Neuronal stem cell (in vitro differentiated cells): Measurements from ENCODE around the gene PLEKHM3.

Experiments used
- DNase-seq: peaks from one replicate; pipeline ENCODE4 v3.0.0-alpha.2; 2013; ENCODE audit warnings: low spot score
- H2AFZ ChIP-seq: one replicate; pipeline ENCODE4 v1.6.1; 2013; ENCODE audit warnings: mild to moderate bottlenecking, low read length, inconsistent platforms
- H2AK5ac ChIP-seq: 2 replicates; pipeline ENCODE4 v1.6.1; 2013; ENCODE audit warnings: low read depth, mild to moderate bottlenecking, inconsistent platforms, low read length, moderate library complexity, mixed read lengths
- H2BK120ac ChIP-seq: 2 replicates; pipeline ENCODE4 v1.6.1; 2013; ENCODE audit warnings: low read depth, mild to moderate bottlenecking, inconsistent platforms, low read length, moderate library complexity, mixed read lengths
- H2BK12ac ChIP-seq: one replicate; pipeline ENCODE4 v1.6.1; 2013; ENCODE audit warnings: low read length, inconsistent platforms
- H2BK15ac ChIP-seq: 2 replicates; pipeline ENCODE4 v1.6.1; 2013; ENCODE audit warnings: mild to moderate bottlenecking, low read length, inconsistent platforms, mixed read lengths
- H2BK5ac ChIP-seq: one replicate; pipeline ENCODE4 v1.6.1; 2013; ENCODE audit warnings: inconsistent platforms, mild to moderate bottlenecking, low read length, moderate library complexity
- H3K14ac ChIP-seq: one replicate; pipeline ENCODE4 v1.6.1; 2013; ENCODE audit warnings: low read length, inconsistent platforms
- H3K18ac ChIP-seq: 2 replicates; pipeline ENCODE4 v1.6.1; 2013; ENCODE audit warnings: low read length, inconsistent platforms
- H3K23ac ChIP-seq: 2 replicates; pipeline ENCODE4 v1.6.1; 2013; ENCODE audit warnings: low read depth, mild to moderate bottlenecking, mixed read lengths, low read length, inconsistent platforms; ENCODE audit not compliant: poor library complexity
- H3K27ac ChIP-seq: replicated peaks from 3 replicates; pipeline ENCODE4 v1.5.1; 2013; ENCODE audit warnings: low read length, inconsistent platforms
- H3K27me3 ChIP-seq, 3 experiments: 2 replicates each; pipeline ENCODE4 v1.6.1; 2013; ENCODE audit warnings: low read length in 3 of 3, mild to moderate bottlenecking in 2 of 3, inconsistent platforms in 1 of 3, low read depth in 1 of 3, mixed read lengths in 1 of 3, moderate library complexity in 1 of 3; ENCODE audit not compliant: control insufficient read depth in 3 of 3, insufficient read depth in 3 of 3
- H3K36me3 ChIP-seq, 2 donors: replicated peaks in 1 of 2; 2 replicates each; pipeline ENCODE4 v1.6.1; 2013; ENCODE audit warnings: low read length in 2 of 2; ENCODE audit not compliant: control insufficient read depth in 2 of 2, insufficient read depth in 2 of 2
- H3K4ac ChIP-seq: 2 replicates; pipeline ENCODE4 v1.6.1; 2013; ENCODE audit warnings: inconsistent platforms, mild to moderate bottlenecking, low read length, moderate library complexity
- H3K4me1 ChIP-seq, 2 donors: 1 replicate in 1 of 2; 2 replicates in 1 of 2; pipeline ENCODE4 v1.6.1; 2013; ENCODE audit warnings: low read length in 2 of 2, low read depth in 1 of 2; ENCODE audit not compliant: control insufficient read depth in 2 of 2, insufficient read depth in 1 of 2
- H3K4me2 ChIP-seq: one replicate; pipeline ENCODE4 v1.6.1; 2013; ENCODE audit warnings: mild to moderate bottlenecking, low read length, inconsistent platforms; ENCODE audit not compliant: insufficient read depth, poor library complexity, severe bottlenecking
- H3K4me3 ChIP-seq, 2 donors: 2 replicates each; pipeline ENCODE4 v1.5.1; 2013; ENCODE audit warnings: low read length in 2 of 2, mild to moderate bottlenecking in 2 of 2, inconsistent platforms in 1 of 2, moderate library complexity in 1 of 2
- H3K79me1 ChIP-seq: one replicate; pipeline ENCODE4 v1.6.1; 2013; ENCODE audit warnings: low read depth, mild to moderate bottlenecking, inconsistent platforms, low read length, moderate library complexity
- H3K9ac ChIP-seq: one replicate; pipeline ENCODE4 v1.6.1; 2013; ENCODE audit warnings: mild to moderate bottlenecking, low read depth, low read length, inconsistent platforms; ENCODE audit not compliant: poor library complexity
- H3K9me3 ChIP-seq, 2 donors: replicated peaks in 1 of 2; 2 replicates each; pipeline versions ENCODE3 to v1.6.1; 2013; ENCODE audit warnings: low read length in 2 of 2, mild to moderate bottlenecking in 2 of 2, inconsistent platforms in 1 of 2, low read depth in 1 of 2, mixed read lengths in 1 of 2, moderate library complexity in 1 of 2; ENCODE audit not compliant: control insufficient read depth in 2 of 2, insufficient read depth in 1 of 2
- H4K8ac ChIP-seq: one replicate; pipeline ENCODE4 v1.6.1; 2013; ENCODE audit warnings: low read depth, mild to moderate bottlenecking, inconsistent platforms, low read length, moderate library complexity
- H4K91ac ChIP-seq: one replicate; pipeline ENCODE4 v1.6.1; 2013; ENCODE audit warnings: low read length, low read depth, mild to moderate bottlenecking, inconsistent platforms; ENCODE audit not compliant: poor library complexity
- WGBS, 2 donors: extraction: QIAGEN DNeasy Blood & Tissue Kit; methylation state at CpG; one replicate each; pipeline ENCODE4 v1.1.7; 2013; ENCODE audit warnings: missing lambda C conversion rate in 2 of 2, mixed read lengths in 1 of 2; ENCODE audit not compliant: insufficient read length in 2 of 2, insufficient replicate concordance in 1 of 2; ENCODE audit errors: extremely low coverage in 2 of 2; 5-methylcytosine and 5-hydroxymethylcytosine counted together

Gene PLEKHM3

GRCh38 chr2:207861789-207862188, 163.5 kb downstream of the PLEKHM3 start:
- H3K9me3 ChIP-seq = no peaks in the 10 kb centered on the region
- H3K4me3 ChIP-seq = no peak overlapping the region
- H2AK5ac ChIP-seq = no peak overlapping the region
- H3K36me3 ChIP-seq = no peaks in the 10 kb centered on the region
- no peaks in the 10 kb centered on the region for H3K27me3 ChIP-seq
- H3K18ac ChIP-seq = peak overlapping the region; percentile 39
- H3K9ac ChIP-seq = no peak overlapping the region
- no peak overlapping the region for H3K4ac ChIP-seq
- H3K14ac ChIP-seq = no peak overlapping the region
- H2BK12ac ChIP-seq = no peak overlapping the region
- H3K4me2 ChIP-seq = no peak overlapping the region
- H3K4me1 ChIP-seq = peaks cover 0 to 1% of the 10 kb centered on the region in 2 donors
- no peak overlapping the region for H3K23ac ChIP-seq
- H3K79me1 ChIP-seq = no peaks in the 10 kb centered on the region
- whole genome bisulfite sequencing, 2 donors = no CpG with 5 or more reads among the region's 4 CpGs
- H4K8ac ChIP-seq = no peak overlapping the region
- H3K27ac ChIP-seq = no peak overlapping the region
- no peak overlapping the region for H2BK15ac ChIP-seq
- no peak overlapping the region for H4K91ac ChIP-seq
- DNase-seq = no peak
- no peak overlapping the region for H2BK5ac ChIP-seq
- no peak overlapping the region for H2AFZ ChIP-seq
- no peak overlapping the region for H2BK120ac ChIP-seq

- no peak for DNase-seq
- H2AK5ac ChIP-seq = no peak overlapping the region
- no peak overlapping the region for H4K91ac ChIP-seq
- H3K14ac ChIP-seq = no peak overlapping the region
- H3K9ac ChIP-seq = no peak overlapping the region
- WGBS, 2 donors = no CpG with 5 or more reads among the region's 3 CpGs
- H3K4me1 ChIP-seq = peaks cover 0 to 1% of the 10 kb centered on the region in 2 donors
- no peaks in the 10 kb centered on the region for H3K9me3 ChIP-seq
- H3K18ac ChIP-seq = peak overlapping the region; percentile 16
- H3K4me2 ChIP-seq = no peak overlapping the region
- no peak overlapping the region for H2BK5ac ChIP-seq
- H3K4ac ChIP-seq = no peak overlapping the region
- H4K8ac ChIP-seq = no peak overlapping the region
- H3K27ac ChIP-seq = no peak overlapping the region
- H3K4me3 ChIP-seq = no peak overlapping the region
- no peaks in the 10 kb centered on the region for H3K36me3 ChIP-seq
- no peak overlapping the region for H2BK12ac ChIP-seq
- no peak overlapping the region for H2BK15ac ChIP-seq
- no peaks in the 10 kb centered on the region for H3K79me1 ChIP-seq
- no peak overlapping the region for H3K23ac ChIP-seq
- no peaks in the 10 kb centered on the region for H3K27me3 ChIP-seq
- H2BK120ac ChIP-seq = no peak overlapping the region
- H2AFZ ChIP-seq = no peak overlapping the region
Measured at GRCh38 chr2:207860685-207861084, 164.6 kb downstream of the PLEKHM3 start.

GRCh38 chr2:207855591-207855990, 169.7 kb downstream of the PLEKHM3 start:
- no peak overlapping the region for H2AFZ ChIP-seq
- H3K27me3 ChIP-seq = no peaks in the 10 kb centered on the region
- no peak overlapping the region for H4K8ac ChIP-seq
- no peak overlapping the region for H3K27ac ChIP-seq
- WGBS, 2 donors = no CpG with 5 or more reads among the region's 3 CpGs
- H2BK5ac ChIP-seq = no peak overlapping the region
- no peak overlapping the region for H2BK120ac ChIP-seq
- no peak overlapping the region for H2BK12ac ChIP-seq
- H3K18ac ChIP-seq = no peak overlapping the region
- no peak overlapping the region for H3K23ac ChIP-seq
- peaks cover 3 to 5% of the 10 kb centered on the region in 2 donors for H3K4me1 ChIP-seq
- no peak overlapping the region for H2AK5ac ChIP-seq
- H2BK15ac ChIP-seq = no peak overlapping the region
- H3K36me3 ChIP-seq = no peaks in the 10 kb centered on the region
- H3K14ac ChIP-seq = no peak overlapping the region
- H3K4me2 ChIP-seq = no peak overlapping the region
- no peaks in the 10 kb centered on the region for H3K79me1 ChIP-seq
- H3K4me3 ChIP-seq = no peak overlapping the region
- no peak overlapping the region for H3K9ac ChIP-seq
- no peaks in the 10 kb centered on the region for H3K9me3 ChIP-seq
- no peak overlapping the region for H4K91ac ChIP-seq
- H3K4ac ChIP-seq = no peak overlapping the region
- no peak for DNase-seq

- DNase-seq = no peak
- Histone ChIP-seq H3K27me3 (no peaks in the 10 kb centered on the region), H3K9me3 (no peaks in the 10 kb centered on the region), H2BK15ac (no peak overlapping the region), H2BK12ac (no peak overlapping the region), H3K4me1 (peaks cover 3 to 8% of the 10 kb centered on the region in 2 donors), H2BK5ac (no peak overlapping the region), H2AFZ (no peak overlapping the region), H3K14ac (no peak overlapping the region), H4K8ac (no peak overlapping the region), H3K9ac (no peak overlapping the region), H3K23ac (no peak overlapping the region), H3K4me3 (no peak overlapping the region), H2AK5ac (no peak overlapping the region), H3K18ac (no peak overlapping the region), H4K91ac (no peak overlapping the region), H2BK120ac (no peak overlapping the region), H3K4me2 (no peak overlapping the region), H3K36me3 (no peaks in the 10 kb centered on the region), H3K79me1 (no peaks in the 10 kb centered on the region), H3K4ac (no peak overlapping the region), H3K27ac (no peak overlapping the region)
- no CpG with 5 or more reads among the region's 2 CpGs for WGBS, 2 donors
Measured at GRCh38 chr2:207854484-207855440, 170.6 kb downstream of the PLEKHM3 start.
